Activated B cell treated with CpG ODN at 0.5 μM for 24 hours (primary cell): ENCODE measurements around the gene SV2B. TPM values are rescaled to one million over a fixed set of nuclear protein-coding genes. Genes with fewer than 3 reads are reported as not detected.
A peak's percentile ranks its signal among the peaks of the same experiment; 100 is the strongest.

ENCODE experiments used
- ATAC-seq: fragments of 200-7000 bp; cut with Tn5 transposase; one replicate; pipeline ENCODE4 v1.10.0; 2021; ENCODE audit warnings: low read depth, mild to moderate bottlenecking, moderate library complexity
- CTCF ChIA-PET: fragments of 350-600 bp; sonication (Branson Sonifier 250); formaldehyde crosslinking; loops from one replicate; lab custom pipeline; 2021; ENCODE audit warnings: antibody characterized with exemption; lab: Charles Lee
- POLR2A ChIA-PET: fragments of 350-600 bp; sonication (Branson Sonifier 250); formaldehyde crosslinking; loops from one replicate; lab custom pipeline; 2021; ENCODE audit warnings: antibody characterized with exemption; lab: Charles Lee
- DNase-seq: peaks from one replicate; pipeline ENCODE4 v3.0.0; 2022
- H3K27ac Mint-ChIP-seq: one replicate; pipeline ENCODE4 v1.8.0; 2020; ENCODE audit warnings: mixed read lengths
- H3K27me3 Mint-ChIP-seq: one replicate; pipeline ENCODE4 v1.8.0; 2021; ENCODE audit warnings: mixed read lengths
- H3K36me3 Mint-ChIP-seq: one replicate; pipeline ENCODE4 v1.8.0; 2021; ENCODE audit warnings: low read depth, mixed read lengths
- H3K4me1 Mint-ChIP-seq: one replicate; pipeline ENCODE4 v1.8.0; 2021; ENCODE audit warnings: mixed read lengths
- H3K4me3 Mint-ChIP-seq: one replicate; pipeline ENCODE4 v1.8.0; 2020; ENCODE audit warnings: mild to moderate bottlenecking, mixed read lengths
- H3K9me3 Mint-ChIP-seq: one replicate; pipeline ENCODE4 v1.8.0; 2020; ENCODE audit warnings: mixed read lengths
- intact Hi-C: fragments of 100-400 bp; cut with micrococcal nuclease; formaldehyde crosslinking; loops from one replicate; pipeline ENCODE4 v1.15.1; 2024
- total RNA-seq: library from RNA; stranded (reverse); gene quantifications from 2 replicates; pipeline ENCODE4 v1.2.3, GENCODE V29; 2022
- TF ChIP-seq, protein P1 (sequence below): fragments of 200-600 bp; IDR thresholded peaks from one replicate; pipeline ENCODE4 v1.8.0; 2022; ENCODE audit warnings: antibody characterized with exemption, mild to moderate bottlenecking

The SV2B gene
- total RNA-seq, 1 donor from 2014 or later, result not detected

DNA sequence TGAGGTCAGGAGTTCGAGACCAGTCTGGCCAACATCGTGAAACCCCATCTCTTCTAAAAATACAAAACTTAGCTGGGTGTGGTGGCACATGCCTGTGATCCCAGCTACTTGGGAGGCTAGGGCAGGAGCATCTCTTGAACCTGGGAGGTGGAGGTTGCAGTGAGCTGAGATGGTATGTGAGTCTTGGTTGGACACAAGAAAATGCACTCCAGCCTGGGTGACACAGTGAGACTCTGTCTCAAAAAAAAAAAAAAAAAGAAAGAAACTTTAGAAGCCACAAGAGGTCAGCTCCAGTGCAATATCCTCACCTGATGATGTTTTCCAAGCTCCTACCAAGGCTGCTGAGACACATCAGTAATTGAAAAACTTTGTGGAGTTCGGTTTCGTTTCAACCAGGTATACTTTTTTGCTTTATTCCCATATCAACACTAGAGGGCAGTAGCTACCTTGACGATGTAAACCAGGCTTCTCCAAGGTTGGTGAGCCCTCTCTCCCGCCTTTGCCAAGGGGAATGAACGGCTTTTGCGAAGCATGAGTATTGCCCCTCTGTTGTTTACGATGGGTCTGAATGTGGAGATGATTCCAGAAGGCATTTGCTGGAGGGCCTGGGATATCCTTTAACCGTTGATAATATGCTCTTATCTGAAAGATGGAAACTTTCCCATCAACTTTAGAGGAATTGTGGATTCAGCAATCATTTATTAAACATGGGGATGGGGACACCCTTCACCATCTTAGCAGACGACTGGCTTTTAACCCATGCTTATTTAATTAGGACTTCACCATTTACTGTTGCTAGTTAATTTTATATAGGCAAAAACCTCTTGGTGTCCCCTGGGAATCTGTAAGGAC lies 202.8 kb downstream of the SV2B start:
- no peak overlapping the region for H3K27ac Mint-ChIP-seq
- H3K4me1 Mint-ChIP-seq, result no peaks in the 10 kb centered on the region
- intact Hi-C loops, result loop anchor here (1.0 to 10.0 kb wide), 4 partner anchors 58 to 779 kb away; no protein-coding TSS in a partner anchor
- ChIA-PET CTCF (interaction anchor here (0.7 to 1.5 kb wide), 6 partner anchors 9 to 1412 kb away, joined by 3 to 8 read pairs (median 6); no protein-coding TSS in a partner anchor), POLR2A (no interaction called here)
- ATAC-seq, result no peak
- H3K9me3 Mint-ChIP-seq, result no peaks in the 10 kb centered on the region
- H3K27me3 Mint-ChIP-seq, result peaks cover 26% of the 10 kb centered on the region
- no peak overlapping the region for H3K4me3 Mint-ChIP-seq
- DNase-seq, result no peak
- TF ChIP-seq, protein P1, sequence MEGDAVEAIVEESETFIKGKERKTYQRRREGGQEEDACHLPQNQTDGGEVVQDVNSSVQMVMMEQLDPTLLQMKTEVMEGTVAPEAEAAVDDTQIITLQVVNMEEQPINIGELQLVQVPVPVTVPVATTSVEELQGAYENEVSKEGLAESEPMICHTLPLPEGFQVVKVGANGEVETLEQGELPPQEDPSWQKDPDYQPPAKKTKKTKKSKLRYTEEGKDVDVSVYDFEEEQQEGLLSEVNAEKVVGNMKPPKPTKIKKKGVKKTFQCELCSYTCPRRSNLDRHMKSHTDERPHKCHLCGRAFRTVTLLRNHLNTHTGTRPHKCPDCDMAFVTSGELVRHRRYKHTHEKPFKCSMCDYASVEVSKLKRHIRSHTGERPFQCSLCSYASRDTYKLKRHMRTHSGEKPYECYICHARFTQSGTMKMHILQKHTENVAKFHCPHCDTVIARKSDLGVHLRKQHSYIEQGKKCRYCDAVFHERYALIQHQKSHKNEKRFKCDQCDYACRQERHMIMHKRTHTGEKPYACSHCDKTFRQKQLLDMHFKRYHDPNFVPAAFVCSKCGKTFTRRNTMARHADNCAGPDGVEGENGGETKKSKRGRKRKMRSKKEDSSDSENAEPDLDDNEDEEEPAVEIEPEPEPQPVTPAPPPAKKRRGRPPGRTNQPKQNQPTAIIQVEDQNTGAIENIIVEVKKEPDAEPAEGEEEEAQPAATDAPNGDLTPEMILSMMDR, result peak; percentile 34
- H3K36me3 Mint-ChIP-seq, result no peaks in the 10 kb centered on the region

DNA sequence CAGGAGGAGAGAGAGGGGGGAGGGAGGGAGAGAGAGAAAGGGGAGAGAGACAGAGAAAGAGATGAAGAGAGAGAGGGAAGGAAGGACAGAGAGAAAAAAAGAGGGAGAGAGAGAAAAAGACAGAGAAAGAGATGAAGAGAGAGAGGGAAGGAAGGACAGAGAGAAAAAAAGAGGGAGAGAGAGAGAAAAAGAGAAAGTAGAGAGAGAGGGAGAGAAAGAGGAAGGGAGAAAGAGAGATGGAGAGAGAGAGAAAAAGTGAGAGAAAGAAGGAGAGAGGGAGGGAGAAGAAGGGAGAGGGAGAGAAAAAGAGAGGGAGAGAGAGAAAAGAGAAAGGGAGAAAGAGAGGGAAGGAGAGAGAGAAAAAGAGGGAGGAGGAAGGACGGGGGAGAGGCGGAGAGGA lies 204.2 kb downstream of the SV2B start:
- Mint-ChIP-seq H3K36me3 (no peaks in the 10 kb centered on the region), H3K27ac (no peak overlapping the region), H3K4me3 (no peak overlapping the region), H3K9me3 (no peaks in the 10 kb centered on the region), H3K4me1 (no peaks in the 10 kb centered on the region), H3K27me3 (peaks cover 31% of the 10 kb centered on the region)
- DNase-seq (no peak), ATAC-seq (no peak)
- ChIA-PET POLR2A (no interaction called here), CTCF (no interaction called here)
- intact Hi-C loops, result loop anchor here (5.0 to 10.0 kb wide), 2 partner anchors 59 to 638 kb away; no protein-coding TSS in a partner anchor
- TF ChIP-seq, protein P1, result no peak

DNA sequence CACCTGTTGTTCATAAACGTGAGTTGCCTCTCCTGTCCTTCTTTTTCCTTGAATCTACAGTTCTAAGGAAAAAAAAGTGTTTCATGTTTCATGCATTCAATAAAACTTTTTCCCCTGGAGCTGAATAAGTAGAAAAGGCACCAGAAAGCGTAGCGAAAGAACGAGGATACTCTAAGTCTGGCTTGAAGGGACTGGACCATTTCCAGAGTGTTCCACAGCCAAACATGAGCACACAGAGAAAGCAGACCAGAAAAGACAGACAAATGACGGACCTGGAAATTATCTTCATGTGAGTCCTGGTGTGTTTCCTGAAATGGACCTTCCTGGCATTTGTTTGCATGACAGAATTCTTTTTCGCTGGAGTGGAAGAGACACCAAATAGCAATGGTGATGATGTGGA lies 204.7 kb downstream of the SV2B start:
- TF ChIP-seq, protein P1, result no peak
- intact Hi-C loops, result loop anchor here (5.0 to 10.0 kb wide), 2 partner anchors 60 to 638 kb away; no protein-coding TSS in a partner anchor
- CTCF ChIA-PET, result no interaction called here
- H3K27ac Mint-ChIP-seq, result no peak overlapping the region
- no peak for DNase-seq
- no peaks in the 10 kb centered on the region for H3K9me3 Mint-ChIP-seq
- POLR2A ChIA-PET, result interaction anchor here (0.6 kb wide), 1 partner anchor 61 kb away, joined by 4 read pairs; no protein-coding TSS in a partner anchor
- no peak overlapping the region for H3K4me3 Mint-ChIP-seq
- H3K36me3 Mint-ChIP-seq, result no peaks in the 10 kb centered on the region
- H3K4me1 Mint-ChIP-seq, result no peaks in the 10 kb centered on the region
- ATAC-seq, result no peak
- peaks cover 34% of the 10 kb centered on the region for H3K27me3 Mint-ChIP-seq

DNA sequence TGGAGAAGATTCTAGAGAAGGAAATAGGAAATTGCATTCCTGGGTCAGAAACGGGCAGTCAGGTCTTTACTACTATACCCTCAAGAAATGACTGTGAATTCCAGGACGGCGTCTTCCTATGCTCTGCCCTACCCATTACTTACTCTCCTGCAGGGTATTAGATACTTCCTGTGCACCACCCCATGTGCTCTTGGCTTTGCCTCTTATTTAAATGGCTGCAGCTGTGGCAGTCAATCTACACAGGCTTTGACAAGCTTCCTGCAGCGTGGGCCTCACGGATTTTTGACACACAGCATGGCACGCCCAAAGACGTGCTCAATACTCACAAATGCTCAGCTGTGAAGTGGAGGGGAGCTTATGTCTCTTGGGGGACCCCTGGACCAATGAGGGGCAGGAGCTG lies 206.1 kb downstream of the SV2B start:
- intact Hi-C loops, result loop anchor here (10.0 kb wide), 1 partner anchor 61 kb away; no protein-coding TSS in a partner anchor
- Mint-ChIP-seq H3K27ac (no peak overlapping the region), H3K27me3 (peaks cover 31% of the 10 kb centered on the region), H3K4me1 (no peaks in the 10 kb centered on the region), H3K9me3 (no peaks in the 10 kb centered on the region), H3K4me3 (no peak overlapping the region), H3K36me3 (no peaks in the 10 kb centered on the region)
- DNase-seq (no peak), ATAC-seq (no peak)
- TF ChIP-seq, protein P1, result no peak
- POLR2A ChIA-PET, result no interaction called here
- CTCF ChIA-PET, result no interaction called here

DNA sequence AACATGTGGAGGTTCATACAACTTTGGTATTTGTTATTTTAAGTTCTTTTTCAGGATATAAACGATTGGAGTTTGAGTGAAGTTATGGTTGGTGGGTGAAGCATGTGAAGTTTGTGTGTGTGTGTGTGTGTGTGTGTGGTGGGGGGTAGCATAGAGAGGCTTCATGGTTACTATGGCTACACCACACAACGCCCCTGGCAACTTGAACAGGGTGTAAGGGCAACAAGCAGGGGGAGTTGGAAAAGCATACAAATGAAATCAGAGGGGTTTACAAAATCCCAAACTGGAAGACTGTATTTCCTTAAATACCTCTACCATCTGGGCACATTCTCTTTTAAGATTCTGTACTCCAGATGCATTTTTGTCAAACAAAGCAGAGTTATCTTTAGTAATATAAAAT lies 207.5 kb downstream of the SV2B start:
- ATAC-seq (no peak), DNase-seq (no peak)
- no peaks in the 10 kb centered on the region for H3K36me3 Mint-ChIP-seq
- TF ChIP-seq, protein P1, result no peak
- H3K9me3 Mint-ChIP-seq, result no peaks in the 10 kb centered on the region
- H3K27me3 Mint-ChIP-seq, result peaks cover 24% of the 10 kb centered on the region
- H3K4me1 Mint-ChIP-seq, result peaks cover 10% of the 10 kb centered on the region
- no peak overlapping the region for H3K4me3 Mint-ChIP-seq
- no peak overlapping the region for H3K27ac Mint-ChIP-seq
- POLR2A ChIA-PET, result no interaction called here
- CTCF ChIA-PET, result no interaction called here
- intact Hi-C loops, result loop anchor here (10.0 kb wide), 1 partner anchor 63 kb away; no protein-coding TSS in a partner anchor
